Coronary artery (tissue), 2 donors: Measurements from ENCODE around the gene CD1B.
"Not testable (repeated sequence)": the region's sequence is repeated elsewhere in the genome, so short reads cannot be mapped to it uniquely, and the experiment has no call there.

Source experiments
- DNase-seq: peaks from one replicate; pipeline ENCODE4 v3.0.0-alpha.2; 2017; ENCODE audit warnings: low spot score
- H3K27ac ChIP-seq, 2 donors: fragments of 200-600 bp; sonication (generic); one replicate each; pipeline ENCODE4 v1.5.1; 2016 to 2019
- H3K4me3 ChIP-seq: fragments of 200-600 bp; sonication (generic); 2 replicates; pipeline ENCODE4 v1.5.1; 2016; ENCODE audit warnings: mild to moderate bottlenecking, moderate library complexity
- TF ChIP-seq, protein P1 (sequence below): fragments of 200-600 bp; sonication (generic); IDR thresholded peaks from one replicate; pipeline ENCODE4 v1.5.1; 2019; ENCODE audit warnings: antibody characterized with exemption

Gene CD1B

DNA sequence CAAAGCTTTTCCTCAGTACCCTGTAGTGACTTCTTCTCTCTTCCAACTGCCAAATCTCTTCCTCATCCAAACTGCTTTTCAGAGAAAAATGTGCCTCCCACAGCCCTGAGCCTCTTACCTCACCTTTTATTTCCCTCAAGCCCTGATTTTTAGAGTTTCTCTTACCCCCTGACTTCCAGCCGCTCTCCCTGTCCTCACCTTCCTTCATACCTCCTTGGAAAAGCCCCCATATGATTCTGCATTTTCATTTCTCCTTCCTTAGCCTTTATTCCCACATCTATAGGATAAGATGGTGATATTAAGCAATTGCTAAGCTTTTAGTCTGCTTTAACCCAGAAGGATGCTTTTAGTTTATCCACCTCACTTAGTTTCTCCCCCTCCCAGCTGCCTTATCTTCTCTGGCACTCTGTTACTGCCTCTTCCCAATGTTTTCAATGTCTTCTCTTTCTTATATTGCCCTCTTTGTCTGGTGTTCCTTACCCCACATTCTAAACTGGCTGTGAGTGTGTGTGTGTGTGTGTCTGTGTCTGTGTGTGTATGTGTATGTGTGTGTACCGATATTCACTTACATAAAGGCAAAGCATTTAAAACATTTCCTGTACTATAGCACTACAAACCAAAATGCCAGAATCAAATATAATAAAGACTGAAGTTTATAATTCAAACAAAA is at the start of gene CD1B:
Gene CD1B (minus strand): TSS at position 51 of the 670 bp plus-strand sequence. CDS start 108 bp downstream, outside the sequence.
- H3K4me3 ChIP-seq, result no peak within 1 kb of the TSS
- no peak within 1 kb of the TSS for H3K27ac ChIP-seq
- no peak for DNase-seq
- TF ChIP-seq, protein P1, sequence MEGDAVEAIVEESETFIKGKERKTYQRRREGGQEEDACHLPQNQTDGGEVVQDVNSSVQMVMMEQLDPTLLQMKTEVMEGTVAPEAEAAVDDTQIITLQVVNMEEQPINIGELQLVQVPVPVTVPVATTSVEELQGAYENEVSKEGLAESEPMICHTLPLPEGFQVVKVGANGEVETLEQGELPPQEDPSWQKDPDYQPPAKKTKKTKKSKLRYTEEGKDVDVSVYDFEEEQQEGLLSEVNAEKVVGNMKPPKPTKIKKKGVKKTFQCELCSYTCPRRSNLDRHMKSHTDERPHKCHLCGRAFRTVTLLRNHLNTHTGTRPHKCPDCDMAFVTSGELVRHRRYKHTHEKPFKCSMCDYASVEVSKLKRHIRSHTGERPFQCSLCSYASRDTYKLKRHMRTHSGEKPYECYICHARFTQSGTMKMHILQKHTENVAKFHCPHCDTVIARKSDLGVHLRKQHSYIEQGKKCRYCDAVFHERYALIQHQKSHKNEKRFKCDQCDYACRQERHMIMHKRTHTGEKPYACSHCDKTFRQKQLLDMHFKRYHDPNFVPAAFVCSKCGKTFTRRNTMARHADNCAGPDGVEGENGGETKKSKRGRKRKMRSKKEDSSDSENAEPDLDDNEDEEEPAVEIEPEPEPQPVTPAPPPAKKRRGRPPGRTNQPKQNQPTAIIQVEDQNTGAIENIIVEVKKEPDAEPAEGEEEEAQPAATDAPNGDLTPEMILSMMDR, result no peak

DNA sequence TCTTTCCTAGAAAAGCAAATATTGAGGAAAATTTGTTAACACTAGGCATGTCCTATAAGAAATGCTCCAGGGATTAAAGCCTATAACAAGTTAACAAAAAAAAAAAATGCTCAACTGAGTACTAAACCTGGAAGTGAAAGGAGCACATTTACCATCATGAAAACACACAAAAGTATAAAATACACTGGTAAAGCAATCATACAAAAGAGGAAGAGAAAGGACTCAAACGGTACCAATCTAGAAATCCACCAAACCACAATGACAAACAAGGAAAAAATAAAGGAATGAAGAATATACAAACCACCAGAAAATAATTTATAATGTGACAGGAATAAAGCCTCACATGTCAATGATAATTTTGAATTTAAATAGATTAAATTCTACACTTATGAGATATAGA is 43.5 kb upstream of the CD1B start:
- DNase-seq, result no peak
- no peak overlapping the region for H3K27ac ChIP-seq
- TF ChIP-seq, protein P1, result no peak
- no peak overlapping the region for H3K4me3 ChIP-seq

- not testable (repeated sequence) for H3K27ac ChIP-seq, DNase-seq, H3K4me3 ChIP-seq
Measured at GRCh38 chr1:158374101-158374500, 42.8 kb upstream of the CD1B start.

- Histone ChIP-seq H3K4me3 (no peak overlapping the region), H3K27ac (no peak overlapping the region)
- TF ChIP-seq, protein P1, result no peak
- no peak for DNase-seq
Measured at GRCh38 chr1:158371188-158371953, 40.0 kb upstream of the CD1B start.

- DNase-seq, result no peak
- no peak overlapping the region for H3K4me3 ChIP-seq
- H3K27ac ChIP-seq, result no peak overlapping the region
- TF ChIP-seq, protein P1, result no peak
Measured at GRCh38 chr1:158366783-158367182, 35.5 kb upstream of the CD1B start.

GRCh38 chr1:158362941-158363340 is 31.6 kb upstream of the CD1B start:
- Histone ChIP-seq H3K4me3 (no peak overlapping the region), H3K27ac (no peak overlapping the region)
- no peak for DNase-seq
- TF ChIP-seq, protein P1, result no peak

- TF ChIP-seq, protein P1, result no peak
- no peak overlapping the region for H3K27ac ChIP-seq
- H3K4me3 ChIP-seq, result no peak overlapping the region
- no peak for DNase-seq
Measured at GRCh38 chr1:158362482-158362881, 31.2 kb upstream of the CD1B start.
